Measurements from ENCODE around the gene STK4. TPM values are rescaled to one million over a fixed set of nuclear protein-coding genes. Genes with fewer than 3 reads are reported as not detected.

Gene STK4
- total RNA-seq: 29.3 TPM

GRCh38 chr20:44966030-44966961 lies at the start of gene STK4:
Gene STK4, plus strand, starts transcription at chr20:44966512. Its CDS starts 57 bp downstream, at chr20:44966569.
- DNase-seq (ENCODE audit: low spot score): peak; percentile 95

DNA sequence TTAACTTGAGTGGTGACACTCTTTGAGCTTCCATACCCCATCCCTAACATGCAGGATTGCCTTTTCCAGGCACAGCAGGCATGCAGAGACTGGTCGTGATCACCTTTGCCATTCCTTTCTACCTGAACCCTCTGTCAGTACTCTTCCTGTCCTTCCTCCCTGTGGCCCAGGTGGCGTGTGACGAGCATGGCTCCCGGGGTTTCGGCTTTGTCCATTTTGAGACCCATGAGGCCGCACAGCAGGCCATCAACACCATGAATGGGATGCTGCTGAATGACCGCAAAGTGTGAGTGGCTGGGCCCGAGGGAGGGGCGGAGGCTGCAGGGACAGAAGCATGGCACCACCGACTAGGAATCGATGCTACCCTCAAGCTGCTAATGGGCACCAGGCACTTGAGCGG lies 49.7 kb upstream of the STK4 start:
- DNase-seq (ENCODE audit: low spot score): no peak

DNA sequence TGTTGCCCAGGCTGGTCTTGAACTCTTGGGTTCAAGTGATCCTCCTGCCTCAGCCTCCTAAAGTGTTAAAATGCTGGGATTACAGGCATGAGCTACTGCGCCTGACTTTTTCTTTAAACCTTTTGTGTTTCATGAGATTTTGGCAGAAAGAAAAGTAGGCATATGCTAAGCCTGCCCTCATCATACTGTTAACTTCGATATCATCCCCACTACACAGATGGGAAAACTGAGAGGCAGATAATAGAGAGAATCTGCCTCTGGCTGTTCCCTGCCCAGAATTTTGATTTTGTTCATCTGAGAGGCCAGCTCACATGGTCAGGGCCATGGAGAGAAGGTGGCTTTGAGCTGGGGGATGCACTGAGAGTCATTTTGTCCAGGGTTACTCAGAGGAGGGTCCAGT lies 48.9 kb upstream of the STK4 start:
- DNase-seq (ENCODE audit: low spot score): no peak

- DNase-seq (ENCODE audit: low spot score): no peak
Observed at GRCh38 chr20:44918342-44918741, 48.0 kb upstream of the STK4 start.

DNA sequence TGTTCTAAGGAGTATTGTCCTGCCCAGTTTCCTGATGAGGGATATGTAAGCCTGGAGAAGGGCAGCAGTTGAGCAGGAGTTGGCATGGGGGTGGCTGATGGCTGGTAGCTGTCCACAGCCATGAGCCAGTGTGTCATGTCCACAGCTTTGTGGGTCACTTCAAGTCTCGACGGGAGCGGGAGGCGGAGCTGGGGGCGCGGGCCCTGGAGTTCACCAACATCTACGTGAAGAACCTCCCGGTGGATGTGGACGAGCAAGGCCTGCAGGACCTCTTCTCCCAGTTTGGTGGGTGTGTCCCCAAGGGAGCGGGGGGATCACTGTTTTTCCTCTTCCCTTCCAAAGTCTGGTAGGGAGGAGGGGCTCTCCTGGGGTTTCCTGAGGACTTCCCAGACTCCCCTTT lies 47.6 kb upstream of the STK4 start:
- no peak for DNase-seq (ENCODE audit: low spot score)

DNA sequence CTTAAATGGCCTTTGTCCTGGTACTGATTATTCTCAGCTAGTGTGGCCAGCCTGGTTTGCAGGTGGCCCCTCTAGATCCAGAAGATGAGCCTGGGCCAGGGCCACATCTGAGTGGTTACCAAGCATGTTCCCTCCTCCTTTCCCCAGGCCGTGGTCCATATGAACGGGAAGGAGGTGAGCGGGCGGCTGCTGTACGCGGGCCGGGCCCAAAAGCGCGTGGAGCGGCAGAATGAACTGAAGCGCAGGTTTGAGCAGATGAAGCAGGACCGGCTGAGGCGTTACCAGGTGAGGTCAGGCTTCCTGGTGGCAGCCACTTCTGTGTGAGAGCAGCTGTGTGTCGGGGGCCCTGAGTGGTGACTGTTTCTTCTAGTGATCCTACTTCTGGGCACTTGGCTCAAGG lies 44.9 kb upstream of the STK4 start:
- DNase-seq (ENCODE audit: low spot score): no peak

DNA sequence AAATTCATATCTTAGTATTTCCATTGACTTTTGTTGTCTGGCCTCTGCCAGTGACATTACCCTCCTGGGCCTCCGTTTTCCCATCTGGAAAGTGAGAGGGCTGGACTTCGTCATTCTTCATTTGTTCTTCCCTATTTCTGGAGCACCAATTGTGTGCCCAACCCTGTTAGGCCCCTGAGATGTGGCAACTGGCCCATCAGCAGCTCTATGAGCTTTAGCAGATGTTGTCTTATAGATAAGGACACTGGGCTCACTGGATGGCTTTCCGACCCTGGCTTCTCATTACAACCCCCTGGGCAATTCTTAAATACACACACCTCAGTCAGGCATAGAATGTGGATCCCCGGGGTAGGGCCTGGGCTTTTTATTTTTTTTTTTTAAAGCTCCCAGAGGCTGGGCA lies 41.8 kb upstream of the STK4 start:
- DNase-seq (ENCODE audit: low spot score): no peak

- no peak for DNase-seq (ENCODE audit: low spot score)
Observed at GRCh38 chr20:44928595-44928994, 37.7 kb upstream of the STK4 start.

- no peak for DNase-seq (ENCODE audit: low spot score)
Observed at GRCh38 chr20:44930517-44931168, 35.7 kb upstream of the STK4 start.

GRCh38 chr20:44931911-44932310 lies 34.4 kb upstream of the STK4 start:
- no peak for DNase-seq (ENCODE audit: low spot score)

GRCh38 chr20:44932916-44933315 lies 33.4 kb upstream of the STK4 start:
- no peak for DNase-seq (ENCODE audit: low spot score)

DNA sequence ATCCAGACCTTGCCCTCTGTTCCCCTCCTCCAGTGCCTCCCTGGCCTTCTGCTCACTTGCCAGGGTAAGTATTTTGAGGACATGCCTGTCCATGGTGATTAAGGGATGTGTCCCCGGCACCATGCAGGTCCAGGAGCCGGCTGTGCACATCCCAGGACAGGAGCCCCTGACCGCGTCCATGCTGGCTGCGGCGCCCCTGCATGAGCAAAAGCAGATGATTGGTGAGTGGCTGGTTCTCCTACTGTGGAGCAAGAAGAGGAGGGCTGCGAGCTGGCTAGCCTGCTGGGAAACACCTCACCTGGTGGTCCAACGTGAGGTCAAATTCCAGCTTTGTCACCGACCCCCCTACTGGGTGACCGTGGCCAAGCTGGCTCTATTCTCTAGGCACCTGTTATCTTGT lies 29.8 kb upstream of the STK4 start:
- no peak for DNase-seq (ENCODE audit: low spot score)

GRCh38 chr20:44938637-44939036 lies 27.7 kb upstream of the STK4 start:
- no peak for DNase-seq (ENCODE audit: low spot score)

GRCh38 chr20:44941120-44941691 lies 25.1 kb upstream of the STK4 start:
- DNase-seq (ENCODE audit: low spot score): no peak

GRCh38 chr20:44942264-44942973 lies 23.9 kb upstream of the STK4 start:
- no peak for DNase-seq (ENCODE audit: low spot score)

DNA sequence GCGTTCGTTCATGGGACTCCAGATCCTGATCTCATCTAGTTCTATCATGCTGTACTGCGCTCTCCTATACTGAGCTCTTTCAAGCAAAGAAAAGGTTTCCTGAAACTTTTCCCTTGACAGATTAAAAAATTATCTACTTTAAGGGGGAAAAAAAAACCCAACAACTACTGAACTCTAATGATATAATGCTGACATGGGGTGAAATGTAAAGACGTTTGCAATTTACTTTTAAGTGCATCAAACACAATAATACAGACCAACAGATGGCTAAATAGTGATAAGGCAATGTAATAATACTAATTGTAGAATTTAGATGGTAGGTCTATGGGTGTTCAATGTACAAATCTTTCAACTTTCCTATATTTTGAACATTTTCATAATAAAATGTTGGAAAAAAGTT lies 22.5 kb upstream of the STK4 start:
- no peak for DNase-seq (ENCODE audit: low spot score)

GRCh38 chr20:44945261-44945660 lies 21.1 kb upstream of the STK4 start:
- DNase-seq (ENCODE audit: low spot score): no peak

DNA sequence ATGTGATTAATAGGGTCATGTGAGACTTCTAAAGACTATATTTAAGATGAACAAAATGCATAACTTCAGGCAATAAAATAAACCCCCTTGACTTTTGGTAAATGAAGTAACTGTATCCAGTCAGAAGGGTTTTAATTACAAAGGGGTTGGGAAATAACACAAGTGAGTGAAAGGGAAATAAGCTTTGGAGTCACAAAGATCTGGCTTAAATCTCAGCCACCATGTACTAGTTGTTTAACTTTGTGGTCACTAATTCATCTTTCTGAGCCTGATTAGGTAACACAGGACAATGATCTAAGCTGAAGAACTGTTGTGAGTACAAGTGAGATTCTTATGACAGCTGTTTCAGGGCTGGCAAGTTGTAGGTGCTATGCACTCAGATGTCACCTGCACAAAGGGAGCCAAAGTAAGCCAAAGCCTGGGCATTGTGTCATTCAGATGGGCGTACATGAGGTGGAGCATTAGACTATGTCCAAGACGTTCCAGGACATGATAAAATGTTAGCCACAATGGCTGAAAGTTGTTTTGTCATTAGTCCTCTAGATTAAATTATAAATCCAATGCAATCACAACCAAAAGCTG lies 19.9 kb upstream of the STK4 start:
- DNase-seq (ENCODE audit: low spot score): no peak

DNA sequence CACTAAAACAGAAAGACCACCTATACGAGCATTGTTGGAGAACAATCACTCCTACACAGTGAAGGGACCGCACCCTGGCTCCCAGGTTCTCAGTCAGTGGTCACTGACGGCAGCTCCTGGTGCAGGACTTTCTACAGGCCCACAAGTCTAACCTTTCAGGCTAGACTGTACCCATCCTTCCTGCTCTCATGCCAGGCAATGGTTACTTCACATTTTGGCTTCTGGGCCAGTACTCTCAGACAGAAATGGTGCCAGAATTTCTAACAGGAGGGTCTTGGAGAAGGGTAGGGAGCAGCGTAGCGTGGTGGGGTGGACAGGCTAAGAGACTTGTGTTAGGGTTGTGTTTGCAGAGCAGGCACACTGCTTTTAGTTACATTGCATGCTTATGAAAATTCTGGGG lies 18.2 kb upstream of the STK4 start:
- no peak for DNase-seq (ENCODE audit: low spot score)

- no peak for DNase-seq (ENCODE audit: low spot score)
Observed at GRCh38 chr20:44948513-44948912, 17.8 kb upstream of the STK4 start.

DNA sequence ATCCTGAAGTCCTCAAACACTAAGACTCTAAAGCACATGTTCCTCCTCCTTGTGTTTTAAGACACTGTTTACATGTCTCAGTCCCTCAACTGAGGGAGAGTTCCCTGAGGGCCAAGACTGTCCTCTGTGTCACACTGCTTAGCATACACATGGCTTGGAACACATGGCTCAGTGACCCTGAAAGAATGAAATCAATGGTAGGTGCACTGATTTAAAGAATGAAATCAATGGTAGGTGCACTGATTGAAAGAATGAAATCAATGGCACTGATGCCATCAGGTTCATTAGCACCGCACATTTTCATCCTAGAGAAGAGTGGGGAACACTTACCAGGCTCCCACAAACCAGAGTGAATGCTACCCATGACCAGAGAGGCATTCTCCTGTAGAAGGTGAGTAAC lies 15.9 kb upstream of the STK4 start:
- no peak for DNase-seq (ENCODE audit: low spot score)

DNA sequence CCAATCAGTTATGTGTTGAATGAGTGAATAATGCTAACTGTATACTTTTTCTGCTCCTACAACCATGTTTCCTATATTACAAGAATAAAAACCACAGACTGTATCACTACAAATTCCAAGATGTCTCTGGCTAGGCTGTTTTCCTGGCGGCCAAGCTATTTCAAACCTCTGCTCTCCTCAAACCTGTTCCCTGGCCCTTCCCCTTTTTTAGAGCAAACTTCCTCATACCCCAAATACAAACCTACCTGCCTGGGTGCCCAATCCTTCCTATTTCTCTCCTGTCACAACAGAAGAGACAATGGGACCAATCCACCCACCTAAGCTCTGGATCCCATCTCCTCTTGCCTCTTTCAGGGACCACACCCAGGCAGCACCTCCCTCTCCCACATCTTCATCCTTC lies 13.6 kb upstream of the STK4 start:
- DNase-seq (ENCODE audit: low spot score): no peak

All from mucosa of gallbladder (tissue), 1 donor.